ENCODE results near the gene CTDSP1. TPM values are rescaled to one million over a fixed set of nuclear protein-coding genes. Genes with fewer than 3 reads are reported as not detected.

The CTDSP1 gene
- polyA plus RNA-seq, 3 donors: 46.4 to 258 (median 49.9) TPM

DNA sequence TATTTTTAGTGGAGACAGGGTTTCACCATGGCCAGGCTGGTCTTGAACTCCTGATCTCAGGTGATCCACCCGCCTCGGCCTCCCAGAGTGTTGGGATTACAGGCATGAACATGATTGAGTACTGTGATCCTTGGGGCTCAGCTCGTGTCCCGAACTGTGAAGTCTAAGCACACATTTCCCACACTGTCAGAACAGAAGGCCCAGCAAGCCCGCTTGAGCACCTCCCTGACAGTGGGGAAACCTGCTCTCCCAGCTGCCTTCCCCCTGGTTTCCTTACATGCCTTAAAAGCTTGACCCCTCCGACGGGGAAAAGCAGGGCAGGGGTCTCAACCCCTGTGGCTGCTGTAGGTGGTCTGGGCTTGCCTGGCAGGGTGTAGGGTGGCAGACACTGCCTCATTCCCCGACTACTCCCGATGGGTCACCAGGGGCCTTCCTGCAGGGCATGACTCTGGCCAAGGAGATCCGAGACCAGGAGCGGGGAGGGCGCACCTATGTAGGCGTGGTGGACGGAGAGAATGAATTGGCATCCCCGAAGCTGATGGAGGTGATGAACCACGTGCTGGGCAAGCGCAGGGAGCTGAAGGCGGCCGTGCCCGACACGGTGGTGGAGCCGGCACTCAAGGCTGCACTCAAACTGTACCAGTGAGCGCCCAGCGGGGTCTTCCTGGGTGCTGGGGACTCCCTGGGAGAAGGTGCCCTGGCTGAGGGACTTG, 29.3 kb downstream of the CTDSP1 start:
- Histone ChIP-seq H2AFZ (ENCODE audit: insufficient read depth, low read depth, low read length, poor library complexity, severe bottlenecking) (no peak overlapping the region), H3K27me3 (ENCODE audit: control insufficient read depth in 2 of 2, insufficient read depth in 2 of 2, low read length in 2 of 2) (no peaks in the 10 kb centered on the region), H3K4me3 (replicated peaks in 1 of 3; ENCODE audit: low read depth in 2 of 3, low read length in 3 of 3) (no peak overlapping the region), H3K27ac (ENCODE audit: low read depth in 1 of 2, low read length in 2 of 2) (no peak overlapping the region), H3K79me2 (ENCODE audit: insufficient read depth, low read length) (no peaks in the 10 kb centered on the region), H4K20me1 (ENCODE audit: insufficient read depth, low read length) (no peaks in the 10 kb centered on the region), H3K4me2 (replicated peaks; ENCODE audit: extremely low read depth, low read length, poor library complexity, severe bottlenecking) (no peak overlapping the region), H3K9ac (ENCODE audit: insufficient read depth, low read length, poor library complexity, severe bottlenecking) (no peak overlapping the region), H3K36me3 (replicated peaks in 1 of 2; ENCODE audit: control insufficient read depth in 1 of 2, insufficient read depth in 2 of 2, low read length in 2 of 2) (no peaks in the 10 kb centered on the region), H3K9me3 (replicated peaks in 1 of 2; ENCODE audit: control insufficient read depth in 1 of 2, insufficient read depth in 1 of 2, low read length in 2 of 2) (no peaks in the 10 kb centered on the region), H3K4me1 (ENCODE audit: control insufficient read depth in 1 of 2, insufficient read depth in 2 of 2, low read length in 2 of 2) (no peaks in the 10 kb centered on the region)
- Mint-ChIP-seq H3K27ac (no peak overlapping the region), H3K36me3 (no peaks in the 10 kb centered on the region), H3K9me3 (no peaks in the 10 kb centered on the region), H3K27me3 (ENCODE audit: low read depth in 3 of 3) (peaks cover 3 to 7% (median 6%) of the 10 kb centered on the region in 3 donors), H3K4me1 (no peaks in the 10 kb centered on the region), H3K4me3 (no peak overlapping the region)
- intact Hi-C loops (cut with micrococcal nuclease): loop anchor here in 1 of 2 donors (10.0 kb wide), 1 partner anchor 66 kb away; no protein-coding TSS in a partner anchor
- TF ChIP-seq, protein P1, sequence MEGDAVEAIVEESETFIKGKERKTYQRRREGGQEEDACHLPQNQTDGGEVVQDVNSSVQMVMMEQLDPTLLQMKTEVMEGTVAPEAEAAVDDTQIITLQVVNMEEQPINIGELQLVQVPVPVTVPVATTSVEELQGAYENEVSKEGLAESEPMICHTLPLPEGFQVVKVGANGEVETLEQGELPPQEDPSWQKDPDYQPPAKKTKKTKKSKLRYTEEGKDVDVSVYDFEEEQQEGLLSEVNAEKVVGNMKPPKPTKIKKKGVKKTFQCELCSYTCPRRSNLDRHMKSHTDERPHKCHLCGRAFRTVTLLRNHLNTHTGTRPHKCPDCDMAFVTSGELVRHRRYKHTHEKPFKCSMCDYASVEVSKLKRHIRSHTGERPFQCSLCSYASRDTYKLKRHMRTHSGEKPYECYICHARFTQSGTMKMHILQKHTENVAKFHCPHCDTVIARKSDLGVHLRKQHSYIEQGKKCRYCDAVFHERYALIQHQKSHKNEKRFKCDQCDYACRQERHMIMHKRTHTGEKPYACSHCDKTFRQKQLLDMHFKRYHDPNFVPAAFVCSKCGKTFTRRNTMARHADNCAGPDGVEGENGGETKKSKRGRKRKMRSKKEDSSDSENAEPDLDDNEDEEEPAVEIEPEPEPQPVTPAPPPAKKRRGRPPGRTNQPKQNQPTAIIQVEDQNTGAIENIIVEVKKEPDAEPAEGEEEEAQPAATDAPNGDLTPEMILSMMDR (IDR thresholded peaks at IDR 0.05): no peak
- no peak for DNase-seq
- WGBS (ENCODE audit: insufficient coverage): 96% methylated on average over 17 of the region's 24 CpGs

DNA sequence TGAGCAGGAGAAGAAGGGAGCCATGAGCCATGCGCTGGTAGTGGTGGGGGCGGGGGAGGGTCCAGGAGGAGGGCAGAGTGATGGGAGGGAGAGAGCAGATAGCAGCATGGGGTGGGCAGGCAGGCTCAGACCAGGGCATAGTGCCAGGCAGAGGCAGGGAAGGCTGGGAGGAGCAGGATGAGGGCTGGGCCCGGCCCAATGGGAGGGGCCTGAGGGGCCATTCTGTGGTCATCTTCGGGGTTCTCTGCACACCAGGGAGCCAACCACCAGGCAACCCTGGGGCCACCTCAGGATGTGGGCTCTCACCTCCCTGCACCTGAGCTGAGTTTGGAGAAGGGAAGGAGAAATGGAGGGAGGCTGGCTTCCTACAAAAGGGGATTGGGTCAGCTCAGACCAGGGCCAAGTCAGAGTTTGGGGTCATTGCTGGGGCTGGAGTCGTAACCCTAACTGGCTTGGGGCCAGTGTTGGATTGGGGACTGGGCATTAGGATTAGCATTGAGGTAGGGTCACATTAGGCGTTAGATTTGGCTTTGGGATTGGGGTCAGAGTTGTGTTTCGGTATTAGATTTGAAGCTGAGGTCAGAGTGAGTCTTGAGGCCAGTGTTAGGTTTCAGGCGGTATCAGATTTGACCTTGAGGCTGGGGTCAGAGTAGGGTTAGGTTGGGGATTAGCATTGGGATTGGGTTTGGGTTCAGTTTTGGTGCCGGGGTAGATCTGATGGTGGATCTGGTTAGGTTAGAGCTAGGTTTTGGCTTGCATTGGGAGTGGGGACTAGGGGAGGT, 30.4 kb downstream of the CTDSP1 start:
- Mint-ChIP-seq H3K27ac (no peak overlapping the region), H3K9me3 (no peaks in the 10 kb centered on the region), H3K4me1 (no peaks in the 10 kb centered on the region), H3K36me3 (no peaks in the 10 kb centered on the region), H3K27me3 (ENCODE audit: low read depth in 3 of 3) (peaks cover 3 to 7% (median 4%) of the 10 kb centered on the region in 3 donors), H3K4me3 (no peak overlapping the region)
- intact Hi-C loops (cut with micrococcal nuclease): loop anchor here in 1 of 2 donors (10.0 kb wide), 1 partner anchor 65 kb away; no protein-coding TSS in a partner anchor
- Histone ChIP-seq H3K4me2 (replicated peaks; ENCODE audit: extremely low read depth, low read length, poor library complexity, severe bottlenecking) (no peak overlapping the region), H3K9ac (ENCODE audit: insufficient read depth, low read length, poor library complexity, severe bottlenecking) (no peak overlapping the region), H3K27ac (ENCODE audit: low read depth in 1 of 2, low read length in 2 of 2) (no peak overlapping the region), H3K9me3 (replicated peaks in 1 of 2; ENCODE audit: control insufficient read depth in 1 of 2, insufficient read depth in 1 of 2, low read length in 2 of 2) (no peaks in the 10 kb centered on the region), H4K20me1 (ENCODE audit: insufficient read depth, low read length) (no peaks in the 10 kb centered on the region), H3K4me1 (ENCODE audit: control insufficient read depth in 1 of 2, insufficient read depth in 2 of 2, low read length in 2 of 2) (no peaks in the 10 kb centered on the region), H3K79me2 (ENCODE audit: insufficient read depth, low read length) (no peaks in the 10 kb centered on the region), H3K36me3 (replicated peaks in 1 of 2; ENCODE audit: control insufficient read depth in 1 of 2, insufficient read depth in 2 of 2, low read length in 2 of 2) (no peaks in the 10 kb centered on the region), H3K4me3 (replicated peaks in 1 of 3; ENCODE audit: low read depth in 2 of 3, low read length in 3 of 3) (no peak overlapping the region), H2AFZ (ENCODE audit: insufficient read depth, low read depth, low read length, poor library complexity, severe bottlenecking) (no peak overlapping the region), H3K27me3 (ENCODE audit: control insufficient read depth in 2 of 2, insufficient read depth in 2 of 2, low read length in 2 of 2) (no peaks in the 10 kb centered on the region)
- TF ChIP-seq, protein P1 (IDR thresholded peaks at IDR 0.05): no peak
- 74% methylated on average over 7 of the region's 9 CpGs for WGBS (ENCODE audit: insufficient coverage)
- DNase-seq: no peak
